SK-N-SH (cell line): Measurements from ENCODE around the gene ITPRID1.

Source experiments
- EZH2phosphoT487 ChIP-seq: fragments of 200-600 bp; sonication (generic); IDR thresholded peaks from 2 replicates; pipeline ENCODE4 v1.6.1; 2017; ENCODE audit warnings: low read depth, mixed run types, mild to moderate bottlenecking, antibody characterized with exemption, moderate library complexity, borderline replicate concordance
- FOXM1 ChIP-seq: IDR thresholded peaks from 2 replicates; pipeline ENCODE4 v1.4.0; 2012; ENCODE audit warnings: low read depth, mild to moderate bottlenecking
- RCOR1 ChIP-seq: fragments of 150-350 bp; IDR thresholded peaks from 2 replicates; pipeline ENCODE4 v1.6.1; 2017; ENCODE audit warnings: antibody characterized with exemption, low read length
- TAF1 ChIP-seq: IDR thresholded peaks from 2 replicates; pipeline ENCODE4 v1.6.1; 2012; ENCODE audit warnings: low read depth, mild to moderate bottlenecking, low read length, moderate library complexity, borderline replicate concordance
- TF ChIP-seq, protein P1 (sequence below): fragments of 200-600 bp; sonication (generic); IDR thresholded peaks from 2 replicates; pipeline ENCODE4 v1.6.1; 2017; ENCODE audit warnings: antibody characterized with exemption, mild to moderate bottlenecking, moderate library complexity
- TF ChIP-seq, protein P2 (sequence below): IDR thresholded peaks from 2 replicates; pipeline ENCODE4 v1.6.1; 2012; ENCODE audit warnings: mild to moderate bottlenecking, low read depth, low read length, moderate library complexity

DNA sequence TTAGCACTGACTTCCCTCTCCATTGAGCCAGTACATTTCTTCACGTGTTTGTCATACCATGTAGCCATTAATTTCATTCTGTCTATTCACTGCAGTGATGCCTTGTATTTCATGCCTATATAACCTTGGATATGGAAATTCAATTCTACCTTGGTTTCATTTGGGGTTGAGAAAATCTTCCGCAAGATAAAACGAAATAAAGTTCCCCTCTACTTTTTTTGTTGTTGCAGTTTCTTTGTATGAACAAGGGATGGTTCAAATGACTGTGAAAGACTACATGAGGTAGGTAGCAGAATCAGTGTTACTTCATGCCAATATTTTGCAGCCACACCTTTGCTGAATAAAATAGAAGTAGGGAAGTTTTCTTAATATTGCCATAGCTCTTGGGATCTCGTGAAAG lies 55.6 kb downstream of the ITPRID1 start:
- no peak for TF ChIP-seq FOXM1
- TF ChIP-seq EZH2phosphoT487: no peak
- TF ChIP-seq, protein P1, sequence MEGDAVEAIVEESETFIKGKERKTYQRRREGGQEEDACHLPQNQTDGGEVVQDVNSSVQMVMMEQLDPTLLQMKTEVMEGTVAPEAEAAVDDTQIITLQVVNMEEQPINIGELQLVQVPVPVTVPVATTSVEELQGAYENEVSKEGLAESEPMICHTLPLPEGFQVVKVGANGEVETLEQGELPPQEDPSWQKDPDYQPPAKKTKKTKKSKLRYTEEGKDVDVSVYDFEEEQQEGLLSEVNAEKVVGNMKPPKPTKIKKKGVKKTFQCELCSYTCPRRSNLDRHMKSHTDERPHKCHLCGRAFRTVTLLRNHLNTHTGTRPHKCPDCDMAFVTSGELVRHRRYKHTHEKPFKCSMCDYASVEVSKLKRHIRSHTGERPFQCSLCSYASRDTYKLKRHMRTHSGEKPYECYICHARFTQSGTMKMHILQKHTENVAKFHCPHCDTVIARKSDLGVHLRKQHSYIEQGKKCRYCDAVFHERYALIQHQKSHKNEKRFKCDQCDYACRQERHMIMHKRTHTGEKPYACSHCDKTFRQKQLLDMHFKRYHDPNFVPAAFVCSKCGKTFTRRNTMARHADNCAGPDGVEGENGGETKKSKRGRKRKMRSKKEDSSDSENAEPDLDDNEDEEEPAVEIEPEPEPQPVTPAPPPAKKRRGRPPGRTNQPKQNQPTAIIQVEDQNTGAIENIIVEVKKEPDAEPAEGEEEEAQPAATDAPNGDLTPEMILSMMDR: no peak
- TF ChIP-seq RCOR1: no peak
- TF ChIP-seq, protein P2, sequence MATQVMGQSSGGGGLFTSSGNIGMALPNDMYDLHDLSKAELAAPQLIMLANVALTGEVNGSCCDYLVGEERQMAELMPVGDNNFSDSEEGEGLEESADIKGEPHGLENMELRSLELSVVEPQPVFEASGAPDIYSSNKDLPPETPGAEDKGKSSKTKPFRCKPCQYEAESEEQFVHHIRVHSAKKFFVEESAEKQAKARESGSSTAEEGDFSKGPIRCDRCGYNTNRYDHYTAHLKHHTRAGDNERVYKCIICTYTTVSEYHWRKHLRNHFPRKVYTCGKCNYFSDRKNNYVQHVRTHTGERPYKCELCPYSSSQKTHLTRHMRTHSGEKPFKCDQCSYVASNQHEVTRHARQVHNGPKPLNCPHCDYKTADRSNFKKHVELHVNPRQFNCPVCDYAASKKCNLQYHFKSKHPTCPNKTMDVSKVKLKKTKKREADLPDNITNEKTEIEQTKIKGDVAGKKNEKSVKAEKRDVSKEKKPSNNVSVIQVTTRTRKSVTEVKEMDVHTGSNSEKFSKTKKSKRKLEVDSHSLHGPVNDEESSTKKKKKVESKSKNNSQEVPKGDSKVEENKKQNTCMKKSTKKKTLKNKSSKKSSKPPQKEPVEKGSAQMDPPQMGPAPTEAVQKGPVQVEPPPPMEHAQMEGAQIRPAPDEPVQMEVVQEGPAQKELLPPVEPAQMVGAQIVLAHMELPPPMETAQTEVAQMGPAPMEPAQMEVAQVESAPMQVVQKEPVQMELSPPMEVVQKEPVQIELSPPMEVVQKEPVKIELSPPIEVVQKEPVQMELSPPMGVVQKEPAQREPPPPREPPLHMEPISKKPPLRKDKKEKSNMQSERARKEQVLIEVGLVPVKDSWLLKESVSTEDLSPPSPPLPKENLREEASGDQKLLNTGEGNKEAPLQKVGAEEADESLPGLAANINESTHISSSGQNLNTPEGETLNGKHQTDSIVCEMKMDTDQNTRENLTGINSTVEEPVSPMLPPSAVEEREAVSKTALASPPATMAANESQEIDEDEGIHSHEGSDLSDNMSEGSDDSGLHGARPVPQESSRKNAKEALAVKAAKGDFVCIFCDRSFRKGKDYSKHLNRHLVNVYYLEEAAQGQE: no peak
- no peak for TF ChIP-seq TAF1
